NCI-H146 (cell line): ENCODE measurements around the gene OR52E6.

Experiments used
- DNase-seq: peaks from one replicate; lab custom pipeline; 2025; lab: John Stamatoyannopoulos, UW

Gene OR52E6

DNA sequence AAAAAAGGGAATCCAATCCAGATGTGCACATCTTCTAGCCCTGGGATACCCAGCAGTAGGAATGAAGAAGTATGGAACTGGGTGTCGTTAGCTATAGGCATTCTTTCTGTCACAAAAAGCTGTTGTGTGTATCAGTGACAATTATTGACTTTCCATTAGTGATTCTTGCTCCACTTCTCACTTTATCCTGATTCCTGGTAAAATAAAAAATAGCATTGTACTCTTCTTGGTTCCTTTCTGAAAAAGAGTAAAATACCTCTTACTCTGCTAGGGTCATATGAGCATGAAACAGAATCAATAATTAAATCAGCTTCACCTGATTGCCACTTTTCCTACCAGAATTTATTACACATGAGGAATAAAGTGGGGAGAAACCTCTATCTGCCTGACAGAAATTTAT, at the start of gene OR52E6:
Gene OR52E6, minus strand, starts transcription at position 101 of the 400 bp plus-strand sequence. Its CDS starts 0 bp downstream, at position 101.
- DNase-seq, result no peak

DNA sequence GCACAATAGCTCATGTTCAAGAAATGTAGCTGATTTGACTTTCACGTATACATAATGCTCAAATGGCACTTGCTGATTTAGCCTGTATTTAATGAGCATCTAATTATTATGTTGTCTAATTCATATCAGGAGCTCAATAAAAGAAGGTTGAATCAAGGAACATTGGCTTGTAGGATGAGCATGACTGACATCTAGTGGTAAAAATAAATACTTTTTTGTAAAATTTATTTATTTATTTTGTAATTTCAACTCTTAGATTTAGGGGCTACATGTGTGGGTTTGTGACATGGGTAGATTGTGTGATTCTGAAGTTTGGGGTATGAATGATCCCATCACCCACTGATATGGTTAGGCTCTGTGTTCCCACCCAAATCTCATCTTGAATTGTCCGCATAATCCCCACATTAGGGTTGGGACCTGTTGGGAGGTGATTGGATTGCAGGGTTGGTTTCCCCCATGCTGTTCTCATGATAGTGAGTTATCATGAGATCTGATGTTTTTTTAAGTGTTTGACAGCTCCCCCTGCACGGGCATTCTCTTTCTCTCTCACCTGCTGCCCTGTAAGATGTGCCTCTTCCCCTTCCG, 49.6 kb upstream of the OR52E6 start:
- no peak for DNase-seq

DNA sequence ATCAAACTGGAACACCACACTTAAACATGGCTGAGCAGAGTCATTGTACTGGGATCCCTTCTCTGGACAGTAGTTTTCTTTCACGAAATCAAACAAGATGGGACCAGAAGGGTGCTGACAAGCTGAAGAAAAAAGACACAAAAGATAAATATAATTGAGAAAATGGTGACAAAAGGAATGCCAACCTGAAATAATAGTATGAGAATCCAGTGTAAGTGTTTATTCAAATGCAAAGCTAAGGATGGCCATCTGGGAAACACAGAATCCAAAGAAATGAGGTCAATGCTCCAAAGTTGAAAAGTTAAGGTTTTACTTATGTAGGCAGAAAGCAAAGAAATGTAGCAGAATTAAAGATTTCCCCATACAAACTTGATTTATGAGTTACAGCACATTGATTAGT, 46.0 kb upstream of the OR52E6 start:
- DNase-seq, result no peak

DNA sequence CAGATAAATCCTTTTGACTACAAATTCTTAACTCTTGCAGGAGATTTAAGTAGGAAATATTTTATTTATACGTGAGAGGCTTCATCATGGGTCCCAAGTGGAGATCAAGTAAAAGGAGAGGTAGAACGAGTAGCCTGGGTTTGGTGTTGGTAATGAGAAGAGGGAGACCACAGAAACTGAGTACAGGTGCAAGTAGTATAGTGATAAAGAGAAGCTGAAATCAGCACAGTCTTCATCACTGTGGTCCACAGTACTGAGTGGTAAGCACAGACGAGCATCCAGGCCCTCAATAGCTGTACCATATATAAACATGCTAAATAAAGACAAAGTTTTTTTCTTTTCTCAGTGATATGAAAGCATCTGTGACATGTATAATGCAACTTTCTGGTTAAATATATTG, 45.5 kb upstream of the OR52E6 start:
- no peak for DNase-seq

DNA sequence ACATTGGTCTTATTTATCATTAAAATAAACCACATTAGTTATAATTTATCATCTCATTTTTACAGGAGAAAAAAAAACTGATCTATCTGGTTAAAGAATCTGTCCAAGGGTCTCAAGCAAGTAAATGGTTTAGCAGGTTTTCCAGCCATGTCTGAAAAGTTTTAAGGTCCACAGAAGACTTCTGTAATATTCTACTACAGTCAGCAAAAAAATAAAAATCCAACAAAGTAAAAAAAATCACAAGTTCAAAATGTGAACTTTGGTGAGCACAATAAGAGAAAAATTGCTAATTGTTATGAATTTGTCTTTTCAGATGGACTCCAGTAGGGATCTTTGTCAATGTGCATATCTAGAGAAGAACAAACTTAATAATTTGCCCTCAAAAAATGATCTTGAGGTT, 40.1 kb upstream of the OR52E6 start:
- DNase-seq, result no peak

DNA sequence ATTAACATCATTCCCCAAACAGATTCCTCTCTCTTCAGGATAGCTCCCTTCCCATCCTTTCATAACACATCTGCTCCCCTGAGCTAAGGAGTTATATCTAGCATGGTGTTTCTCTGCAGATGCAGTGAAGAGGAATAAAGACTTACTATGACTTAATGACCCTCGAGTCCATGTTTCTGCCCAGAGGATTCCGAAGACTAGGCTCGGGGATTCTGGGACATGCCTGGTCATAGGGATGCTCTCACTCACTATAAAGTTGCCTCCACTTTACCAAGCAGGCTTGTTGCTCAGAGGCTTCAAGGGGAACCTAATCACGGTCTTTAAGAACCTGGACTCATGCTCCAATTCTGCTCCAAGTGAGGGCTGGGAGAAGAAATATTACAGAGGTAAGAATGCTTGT, 38.6 kb upstream of the OR52E6 start, which contains the start of gene OR52E4:
Gene OR52E4, plus strand, starts transcription at position 301 of the 400 bp plus-strand sequence. CDS start 3,664 bp downstream, outside the sequence.
- DNase-seq, result no peak

- no peak for DNase-seq
Observed at GRCh38 chr11:5878564-5878963, 36.9 kb upstream of the OR52E6 start.

DNA sequence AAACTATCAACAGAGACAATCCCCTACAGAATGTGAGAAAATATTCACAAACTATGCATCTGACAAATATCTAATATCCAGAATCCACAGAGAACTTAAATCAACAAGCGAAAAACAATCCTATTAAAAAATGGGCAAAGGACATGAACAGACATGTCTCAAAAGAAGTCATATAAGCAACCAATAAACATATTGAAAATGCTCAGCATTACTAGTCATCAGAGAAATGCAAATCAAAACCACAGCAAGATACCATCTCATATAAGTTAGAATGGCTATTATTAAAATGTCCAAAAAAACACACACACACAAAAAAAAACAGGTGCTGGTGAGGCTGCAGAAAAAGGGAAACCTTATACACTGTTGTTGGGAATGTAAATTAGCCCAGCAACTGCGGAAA, 24.1 kb upstream of the OR52E6 start:
- DNase-seq, result no peak

DNA sequence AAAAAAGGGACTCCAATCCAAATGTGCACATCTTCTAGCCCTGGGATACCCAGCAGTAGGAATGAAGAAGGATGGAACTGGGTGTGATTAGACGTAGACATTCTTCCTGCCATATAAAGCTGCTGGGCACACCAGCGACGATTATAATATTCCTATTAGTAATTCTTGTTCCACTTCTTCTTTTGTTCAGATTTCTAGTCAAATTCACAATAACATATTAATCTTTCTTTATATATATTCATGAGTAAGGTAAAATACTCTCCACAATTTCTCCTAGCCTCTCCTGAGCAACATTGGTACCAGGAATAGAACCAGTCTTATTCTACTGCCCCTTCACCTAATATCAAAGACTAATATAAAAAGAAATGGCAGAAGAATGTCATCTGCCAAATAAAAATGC, 15.9 kb upstream of the OR52E6 start, which contains the start of gene OR52E8:
Gene OR52E8, minus strand, starts transcription at position 101 of the 400 bp plus-strand sequence. Its CDS starts 0 bp downstream, at position 101.
- no peak for DNase-seq

DNA sequence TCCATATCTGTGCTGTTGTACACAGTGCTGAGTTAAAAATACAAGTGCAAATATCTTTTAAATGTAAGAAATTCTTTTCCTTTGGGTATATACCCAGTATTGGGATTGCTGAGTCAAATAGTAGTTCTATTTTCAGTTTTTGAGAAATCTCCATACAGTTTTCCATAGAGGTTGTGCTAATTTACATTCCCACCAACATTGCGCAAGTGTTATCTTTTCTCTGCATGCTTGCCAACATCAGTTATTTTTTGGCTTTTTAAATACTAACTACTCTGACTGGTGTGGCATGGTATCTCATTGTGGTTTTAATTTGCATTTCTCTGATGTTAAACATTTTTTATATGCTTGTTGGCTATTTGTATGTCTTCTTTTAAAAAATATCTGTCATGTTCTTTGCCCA, 9.3 kb upstream of the OR52E6 start:
- DNase-seq, result no peak

DNA sequence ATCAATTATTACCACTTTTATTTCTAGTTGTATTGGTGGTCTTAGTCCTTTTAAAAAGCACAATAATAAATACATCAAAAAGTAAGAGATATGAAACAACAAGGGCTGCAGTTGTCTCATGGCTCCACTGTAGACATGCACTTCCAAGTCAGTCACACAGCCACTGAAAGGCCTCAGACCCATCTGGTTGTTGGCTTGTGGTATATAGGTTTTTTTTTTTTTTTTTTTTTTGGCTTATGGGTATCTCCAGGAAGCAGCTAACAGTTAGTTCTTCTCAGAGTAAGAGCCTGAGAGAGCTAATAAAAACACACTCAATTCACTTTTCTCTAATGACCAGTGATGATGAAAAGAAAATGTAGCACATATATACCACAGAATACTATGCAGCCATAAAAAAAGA, 6.0 kb upstream of the OR52E6 start:
- no peak for DNase-seq

GRCh38 chr11:5846701-5847100, 5.0 kb upstream of the OR52E6 start:
- DNase-seq, result no peak

DNA sequence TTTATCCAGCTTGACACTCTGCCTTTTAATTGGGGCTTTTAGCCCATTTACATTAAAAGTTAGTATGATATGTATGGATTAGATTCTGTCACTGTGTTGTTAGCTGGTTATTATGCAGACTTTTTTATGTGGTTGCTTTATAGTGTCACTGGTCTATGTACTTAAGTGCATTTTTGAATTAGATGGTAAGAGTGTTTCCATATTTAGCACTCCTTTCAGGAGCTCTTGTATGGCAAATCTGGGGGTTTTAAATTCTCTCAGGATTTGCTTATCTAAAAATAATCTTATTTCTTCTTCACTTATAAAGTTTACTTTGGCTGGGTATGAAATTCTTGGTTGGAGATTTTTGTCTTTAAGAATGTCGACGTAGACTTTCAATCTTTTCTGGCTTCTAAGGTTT, 4.0 kb downstream of the OR52E6 start:
- no peak for DNase-seq

DNA sequence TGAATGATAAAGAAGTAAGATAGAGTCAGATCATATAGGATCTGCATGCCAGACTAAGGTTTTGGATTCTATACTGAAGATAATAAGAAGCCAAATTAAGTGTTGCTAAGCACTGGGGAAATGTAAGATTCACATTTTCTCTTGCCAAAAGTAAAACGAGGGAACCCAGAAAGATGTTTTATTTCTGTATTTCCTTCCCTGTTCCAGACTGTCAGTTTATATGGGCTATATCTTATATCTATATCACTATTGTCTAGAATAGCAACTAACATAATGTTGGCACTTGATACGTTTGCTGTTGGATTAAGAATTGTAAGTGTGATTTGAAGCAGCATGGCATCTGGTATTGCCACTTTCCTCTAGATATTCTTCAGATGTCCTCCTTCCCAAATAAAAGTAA, 8.3 kb downstream of the OR52E6 start:
- DNase-seq, result no peak

DNA sequence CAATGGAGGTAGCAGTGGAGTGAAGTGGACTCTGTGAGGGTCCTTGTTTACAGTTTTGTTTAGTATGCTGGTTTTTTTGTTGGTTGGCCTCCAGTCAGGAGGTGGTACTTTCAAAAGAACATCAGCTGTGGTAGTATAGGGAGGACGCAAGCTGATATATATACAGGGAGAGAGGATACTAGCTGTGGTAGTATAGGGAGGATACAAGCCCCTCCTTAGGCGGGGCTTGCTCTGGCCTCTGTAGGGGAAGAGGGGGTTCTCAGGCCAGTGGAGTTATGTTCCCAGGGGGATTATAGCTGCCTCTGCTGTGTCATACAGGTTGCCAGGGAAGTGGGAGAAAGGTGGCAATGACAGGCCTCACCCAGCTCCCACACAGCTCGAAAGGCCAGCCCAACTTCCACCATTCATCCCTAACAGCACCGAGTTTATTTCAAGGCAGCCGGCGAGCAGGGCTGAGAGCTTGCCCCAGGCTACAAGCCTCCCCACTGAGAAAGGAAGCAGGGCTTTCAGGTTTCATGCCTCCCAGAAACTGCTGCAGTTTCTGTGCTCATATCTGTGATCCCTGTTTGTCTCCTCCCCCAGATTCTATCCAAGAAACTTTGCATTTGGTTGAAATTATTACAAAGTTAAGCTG, 10.4 kb downstream of the OR52E6 start:
- DNase-seq, result no peak

GRCh38 chr11:5818245-5818886, 23.3 kb downstream of the OR52E6 start:
- no peak for DNase-seq

- DNase-seq, result no peak
Observed at GRCh38 chr11:5815534-5815933, 26.2 kb downstream of the OR52E6 start.

GRCh38 chr11:5809905-5810795, 31.5 kb downstream of the OR52E6 start:
- no peak for DNase-seq

- no peak for DNase-seq
Observed at GRCh38 chr11:5809122-5809519, 32.6 kb downstream of the OR52E6 start.

DNA sequence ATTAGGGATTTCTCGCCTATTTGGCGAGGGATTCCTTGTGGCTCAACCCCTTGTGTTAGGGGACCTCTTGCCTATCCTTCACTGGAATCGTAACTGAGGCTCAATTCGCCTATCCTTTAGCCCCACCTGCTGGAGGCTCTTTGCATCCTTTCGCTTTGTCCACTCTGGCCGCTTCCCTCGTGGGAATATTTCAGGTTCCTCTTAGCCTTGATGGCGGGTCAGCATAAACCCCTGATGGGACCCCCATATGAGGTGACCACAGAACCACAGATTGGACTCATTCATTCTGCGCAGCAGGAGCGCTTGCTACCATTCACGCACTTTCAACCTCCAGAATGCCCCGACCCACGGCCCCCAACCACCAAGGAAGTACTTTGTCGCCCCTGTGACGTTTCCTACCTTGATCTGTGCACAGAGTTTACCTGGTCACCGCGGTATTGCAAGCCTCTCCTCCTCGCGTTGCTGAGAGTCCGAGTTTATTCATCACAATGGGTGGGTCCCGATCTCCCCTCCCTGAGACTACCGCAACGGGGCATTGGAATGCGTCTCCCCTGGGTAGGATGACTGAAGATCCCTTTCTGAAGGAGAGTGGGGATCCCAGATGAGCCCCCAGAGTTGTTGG, 33.1 kb downstream of the OR52E6 start, which contains the start of gene OR52N2:
Gene OR52N2, plus strand, starts transcription at position 425 of the 622 bp plus-strand sequence. CDS start 11,412 bp downstream, outside the sequence.
- DNase-seq, result peak; percentile 43

GRCh38 chr11:5807580-5807979, 34.1 kb downstream of the OR52E6 start:
- DNase-seq, result no peak

DNA sequence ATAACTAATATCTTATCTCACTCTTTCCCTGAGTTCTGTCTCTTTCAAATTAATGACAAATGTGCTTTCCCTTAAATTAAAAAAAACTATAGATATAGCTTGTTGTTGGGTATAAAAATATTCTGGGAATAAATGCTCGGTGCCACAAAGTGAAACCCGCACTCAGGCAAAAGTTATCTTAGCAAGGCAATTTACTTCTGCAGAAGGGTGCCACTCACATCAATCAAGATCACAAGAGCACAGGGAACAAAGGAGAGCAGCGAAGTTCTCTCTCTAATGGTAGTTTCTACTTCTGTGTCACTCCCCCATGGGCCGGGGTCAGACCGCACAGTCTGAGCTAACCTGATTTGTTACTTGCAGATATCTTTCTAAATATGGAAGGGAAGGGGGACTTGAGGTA, 37.7 kb downstream of the OR52E6 start:
- DNase-seq, result no peak
